Right cardiac atrium (tissue), 5 donors: Measurements from ENCODE around the gene AEN. TPM values are rescaled to one million over a fixed set of nuclear protein-coding genes. Genes with fewer than 3 reads are reported as not detected.

Source experiments
- ATAC-seq, 2 donors: fragments of 200-7000 bp; cut with Tn5 transposase; one replicate each; pipeline versions ENCODE4 v1.8.0 to v1.9.1; 2020; ENCODE audit warnings: moderate library complexity in 2 of 2, mild to moderate bottlenecking in 1 of 2
- DNase-seq, 3 donors: peaks; one replicate each; pipeline ENCODE4 v3.0.0-alpha.2; 2020
- H3K27ac ChIP-seq: one replicate; pipeline ENCODE4 v1.5.1; 2013; ENCODE audit warnings: mild to moderate bottlenecking, low read length, control low read depth, moderate library complexity
- H3K27me3 ChIP-seq: one replicate; pipeline ENCODE4 v1.6.1; 2013; ENCODE audit not compliant: control insufficient read depth, insufficient read depth
- H3K4me1 ChIP-seq: one replicate; pipeline ENCODE4 v1.6.1; 2013; ENCODE audit warnings: low read length; ENCODE audit not compliant: control insufficient read depth, insufficient read depth
- H3K4me3 ChIP-seq: one replicate; pipeline ENCODE4 v1.5.1; 2013; ENCODE audit warnings: low read length, control low read depth
- H3K9me3 ChIP-seq: one replicate; pipeline ENCODE4 v1.6.1; 2013; ENCODE audit warnings: low read length; ENCODE audit not compliant: control insufficient read depth
- WGBS: extraction: QIAGEN DNeasy Blood & Tissue Kit; methylation state at CpG from one replicate; pipeline ENCODE4 v1.1.7; 2013; 5-methylcytosine and 5-hydroxymethylcytosine counted together
- intact Hi-C, 4 donors: fragments of 100-400 bp; cut with DNase I; formaldehyde crosslinking; loops; one replicate each; pipeline versions ENCODE4 v1.11.0 to v1.14.0; 2022 to 2023
- polyA plus RNA-seq: library from polyadenylated mRNA; stranded (reverse); fragments of 200-250 nt; gene quantifications from one replicate; pipeline ENCODE4 v1.2.3, GENCODE V29; 2013
- total RNA-seq, 4 donors: library from RNA; stranded (reverse); fragmentation: NEBNext Ultra II Directional; extraction: Animal tissue kit (Norgen Biotek cat#: 25700); gene quantifications; one replicate each; pipeline ENCODE4 v1.2.1, GENCODE V29; 2021
- donor health status: healthy with polysubstance abuse.
- donor health status: DM: no; HTN: yes; CAD: no.
- donor health status: DM: no; HTN: no; CAD: no.
- donor health status: DM: no; HTN: yes; CAD: no; lungs with severe emphysema.
- donor health status: DM: yes; HTN: yes; CAD: no.

The AEN gene
- total and polyA plus RNA-seq, 5 donors: 4.0 to 9.5 (median 5.0) TPM

DNA sequence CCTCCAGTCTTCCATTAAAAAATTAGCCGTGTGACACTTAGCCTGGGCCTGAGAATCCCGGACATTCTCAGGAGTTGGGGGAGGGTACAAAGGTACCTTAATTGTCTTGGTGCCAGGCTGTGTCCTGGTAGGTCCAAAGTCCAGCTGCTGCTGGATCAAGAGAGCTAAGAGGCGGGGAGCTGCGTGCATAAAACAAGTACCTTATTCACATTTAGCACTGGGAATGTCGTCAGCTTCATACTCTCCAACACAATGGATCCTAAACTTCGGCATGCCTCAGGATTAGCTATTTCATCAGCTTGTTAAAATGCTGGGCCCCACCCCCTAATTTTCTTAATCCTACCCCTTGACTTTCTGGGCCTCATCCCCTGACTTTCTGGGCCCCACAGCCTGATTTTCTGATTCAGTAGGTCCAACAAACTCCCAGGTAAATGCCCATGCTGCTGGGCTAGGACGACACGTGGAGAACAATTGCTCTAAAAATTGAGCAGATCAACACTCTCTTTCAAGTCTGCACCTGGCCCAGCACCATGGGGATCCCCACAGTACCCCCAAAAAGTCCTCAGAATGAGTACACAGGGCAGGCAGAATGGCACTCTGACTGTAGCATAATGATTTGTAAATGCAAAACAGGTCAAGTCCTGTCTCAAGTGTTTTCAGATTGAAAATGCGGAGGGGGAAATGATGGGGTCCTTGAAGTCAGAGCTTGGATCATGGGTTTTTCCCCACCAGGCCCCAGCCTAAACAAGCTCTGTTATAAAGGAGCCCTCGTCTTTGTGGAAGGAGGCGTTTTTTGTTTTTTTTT, 5.6 kb upstream of the AEN start:
- Histone ChIP-seq H3K4me1 (no peaks in the 10 kb centered on the region), H3K4me3 (no peak overlapping the region), H3K9me3 (no peaks in the 10 kb centered on the region), H3K27ac (no peak overlapping the region), H3K27me3 (no peaks in the 10 kb centered on the region)
- intact Hi-C loops: loop anchor here in 2 of 4 donors (2.0 kb wide), 1 partner anchor 139 kb away; no protein-coding TSS in a partner anchor
- 71% methylated on average over 11 of the region's 11 CpGs for WGBS
- ATAC-seq (peak in 1 of 2 donors; percentile 45), DNase-seq (no peak)

DNA sequence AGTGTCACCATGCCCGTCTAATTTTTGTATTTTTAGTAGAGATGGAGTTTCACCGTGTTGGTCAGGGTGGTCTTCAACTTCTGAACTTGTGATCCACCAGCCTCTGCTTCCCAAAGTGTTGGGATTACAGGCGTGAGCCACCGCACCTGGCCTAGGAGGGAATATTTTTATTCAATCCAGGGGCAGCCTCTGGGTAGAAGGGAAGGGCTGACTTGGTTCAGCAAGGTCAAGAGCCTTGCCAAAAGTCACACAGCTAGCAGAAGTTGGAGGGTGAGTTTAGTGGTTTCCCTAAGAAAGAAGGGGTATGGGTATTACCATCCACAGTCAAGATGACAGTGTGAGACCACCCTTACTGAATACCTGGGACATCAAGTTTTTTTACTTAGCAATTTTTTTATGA, 4.9 kb upstream of the AEN start:
- 77% methylated on average over 4 of the region's 4 CpGs for WGBS
- no peaks in the 10 kb centered on the region for H3K9me3 ChIP-seq
- H3K4me3 ChIP-seq: no peak overlapping the region
- intact Hi-C loops: no loop called here
- DNase-seq (no peak), ATAC-seq (no peak)
- H3K4me1 ChIP-seq: no peaks in the 10 kb centered on the region
- no peaks in the 10 kb centered on the region for H3K27me3 ChIP-seq
- H3K27ac ChIP-seq: no peak overlapping the region

DNA sequence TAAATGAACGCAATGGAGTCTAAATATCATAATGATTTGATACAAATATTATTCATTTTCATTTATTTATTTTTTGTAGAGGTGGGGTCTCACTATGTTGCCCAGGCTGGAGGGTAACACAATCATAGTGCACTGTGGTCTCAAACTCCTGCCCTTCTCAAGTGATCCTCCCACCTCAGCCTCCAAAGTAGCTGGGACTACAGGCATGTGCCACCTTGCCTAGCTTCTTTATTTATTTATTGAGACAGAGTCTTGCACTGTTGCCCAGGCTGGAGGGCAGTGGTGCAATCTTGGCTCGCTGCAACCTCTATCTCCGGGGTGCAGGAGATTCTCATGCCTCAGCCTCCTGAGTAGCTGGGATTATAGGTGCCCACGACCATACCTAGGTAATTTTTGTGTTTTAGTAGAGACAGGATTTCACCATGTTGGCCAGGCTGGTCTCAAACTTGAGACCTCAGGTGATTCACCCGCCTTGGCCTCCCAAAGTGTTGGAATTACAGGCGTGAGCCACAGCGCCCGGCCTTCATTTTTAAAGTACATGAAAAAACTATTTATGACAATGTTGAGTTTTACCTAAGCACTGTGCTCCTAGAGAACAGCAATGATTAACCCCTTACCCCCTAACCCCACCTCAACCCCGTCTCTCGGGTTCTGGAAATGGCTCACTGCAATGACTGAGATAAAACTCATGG, 4.0 kb upstream of the AEN start:
- 89% methylated on average over 10 of the region's 10 CpGs for WGBS
- no peak overlapping the region for H3K27ac ChIP-seq
- no peak overlapping the region for H3K4me3 ChIP-seq
- no peaks in the 10 kb centered on the region for H3K4me1 ChIP-seq
- ATAC-seq (no peak), DNase-seq (no peak)
- intact Hi-C loops: no loop called here
- no peaks in the 10 kb centered on the region for H3K9me3 ChIP-seq
- no peaks in the 10 kb centered on the region for H3K27me3 ChIP-seq

DNA sequence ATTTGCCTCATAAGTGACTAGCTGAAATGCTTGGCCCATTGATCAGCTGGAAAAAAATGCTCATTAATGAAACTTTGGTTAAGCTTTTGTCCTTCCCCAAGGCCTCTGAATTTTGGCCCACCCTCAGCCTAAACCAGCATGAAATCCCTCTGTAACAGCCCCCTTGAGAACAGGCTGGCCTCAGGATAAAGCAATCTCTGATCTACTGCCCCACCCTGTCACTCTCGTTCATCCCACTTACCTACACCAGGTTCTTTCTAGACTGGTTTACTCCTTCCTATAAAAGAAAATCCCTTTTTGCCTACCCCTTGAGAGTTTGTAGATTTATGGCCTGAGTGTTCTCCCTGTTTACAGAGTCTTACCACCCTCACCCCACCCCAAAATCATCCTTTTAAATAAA, 3.4 kb upstream of the AEN start:
- Histone ChIP-seq H3K27me3 (no peaks in the 10 kb centered on the region), H3K4me1 (no peaks in the 10 kb centered on the region), H3K27ac (no peak overlapping the region), H3K4me3 (no peak overlapping the region), H3K9me3 (no peaks in the 10 kb centered on the region)
- ATAC-seq (no peak), DNase-seq (no peak)
- intact Hi-C loops: no loop called here
- WGBS: 59% methylated on average over 1 of the region's 1 CpG

DNA sequence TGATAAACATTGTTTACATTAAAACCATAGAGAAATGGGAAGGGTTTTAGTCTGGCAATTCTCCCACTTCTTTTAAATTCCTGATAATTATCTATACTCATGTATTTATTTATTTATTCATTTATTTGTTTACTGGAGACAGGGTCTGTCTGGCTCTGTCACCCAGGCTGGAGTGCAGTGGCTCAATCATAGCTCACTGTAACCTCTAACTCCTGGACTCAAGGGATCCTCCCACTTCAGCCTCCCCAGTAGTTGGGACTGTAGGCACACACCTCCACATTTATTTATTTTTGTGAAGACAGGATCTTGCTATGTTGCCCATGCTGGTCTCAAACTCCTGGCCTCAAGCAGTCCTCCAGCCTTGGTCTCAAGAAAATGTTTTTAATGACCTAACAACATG, 2.5 kb upstream of the AEN start:
- H3K9me3 ChIP-seq: no peaks in the 10 kb centered on the region
- intact Hi-C loops: no loop called here

DNA sequence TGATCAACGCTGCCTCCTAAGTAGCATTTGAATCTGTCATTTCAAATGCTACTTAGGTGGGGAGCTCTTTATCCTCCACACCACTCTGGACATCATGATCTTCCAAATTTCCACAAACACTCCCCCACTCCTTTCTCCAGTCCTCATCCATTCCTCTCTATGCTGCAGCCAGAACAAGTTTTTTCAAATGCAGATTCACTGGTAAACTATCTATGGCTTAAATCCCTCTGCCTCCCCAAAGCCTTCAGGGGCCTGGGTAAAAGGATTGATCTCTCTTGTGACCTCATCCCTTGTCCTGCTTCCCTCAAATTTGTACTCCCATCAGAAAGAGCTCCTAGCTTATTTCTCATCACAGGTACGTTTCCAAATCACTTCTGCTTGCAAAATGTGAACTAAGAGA, 1.3 kb upstream of the AEN start:
- 81% methylated on average over 2 of the region's 2 CpGs for WGBS
- Histone ChIP-seq H3K9me3 (no peaks in the 10 kb centered on the region), H3K27me3 (no peaks in the 10 kb centered on the region), H3K4me3 (no peak overlapping the region), H3K27ac (no peak overlapping the region), H3K4me1 (no peaks in the 10 kb centered on the region)
- no peak for ATAC-seq
- intact Hi-C loops: loop anchor here in 2 of 4 donors (5.0 to 10.0 kb wide), 2 partner anchors 147 to 215 kb away; no protein-coding TSS in a partner anchor
- DNase-seq: no peak

More for the DNA sequence above, 2.5 kb upstream of the AEN start:
- Histone ChIP-seq H3K4me1 (no peaks in the 10 kb centered on the region), H3K4me3 (no peak overlapping the region), H3K27ac (no peak overlapping the region), H3K27me3 (no peaks in the 10 kb centered on the region)
- ATAC-seq: no peak
- no peak for DNase-seq

DNA sequence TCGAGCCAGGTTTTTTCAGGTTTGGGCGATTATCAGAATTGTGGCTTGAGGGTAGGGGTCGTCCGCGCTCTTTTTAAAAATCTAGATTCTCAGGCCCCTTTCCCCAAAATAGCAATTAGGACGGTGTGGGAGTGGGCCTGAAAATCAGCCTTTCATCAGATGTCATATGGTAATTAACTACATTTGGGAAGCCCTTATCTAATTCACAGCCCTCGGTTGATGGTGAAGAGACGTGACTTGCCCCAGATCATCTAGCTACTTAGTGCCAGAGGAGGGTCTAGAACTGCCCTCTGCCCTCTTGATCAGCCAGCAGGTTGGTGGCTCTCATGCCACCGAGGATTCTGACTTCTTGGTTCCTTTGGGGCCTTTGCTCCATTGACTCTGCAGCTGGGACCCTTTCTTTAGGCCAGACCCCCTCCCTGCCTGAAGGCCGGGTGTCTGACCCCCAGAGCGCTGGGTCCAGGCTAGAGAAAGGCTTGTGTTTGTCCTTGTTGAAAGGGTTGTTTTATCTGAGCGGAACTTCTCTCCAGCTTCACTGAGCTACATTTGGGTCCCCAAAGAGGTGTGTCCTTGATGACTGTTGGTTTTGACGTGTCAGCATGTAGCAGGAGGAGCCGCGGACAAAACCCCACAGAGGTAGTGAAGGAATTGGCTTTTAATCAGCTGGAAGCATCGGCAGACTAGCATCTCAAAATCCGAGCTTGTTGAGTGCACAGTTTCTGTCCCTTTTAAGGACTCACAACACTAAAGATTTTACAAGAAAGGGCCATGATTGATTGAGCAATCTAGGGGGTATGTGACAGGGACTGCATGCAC, 857 bp downstream of the AEN start:
- peak in 1 of 2 donors; percentile 8 for ATAC-seq
- no peaks in the 10 kb centered on the region for H3K9me3 ChIP-seq
- peak overlapping the region; percentile 26 for H3K27ac ChIP-seq
- H3K4me1 ChIP-seq: no peaks in the 10 kb centered on the region
- H3K4me3 ChIP-seq: peak overlapping the region; percentile 56
- no peak for DNase-seq
- 20% methylated on average over 17 of the region's 17 CpGs for WGBS
- intact Hi-C loops: loop anchor here in 2 of 4 donors (5.0 to 10.0 kb wide), 2 partner anchors 150 to 213 kb away; no protein-coding TSS in a partner anchor
- no peaks in the 10 kb centered on the region for H3K27me3 ChIP-seq

DNA sequence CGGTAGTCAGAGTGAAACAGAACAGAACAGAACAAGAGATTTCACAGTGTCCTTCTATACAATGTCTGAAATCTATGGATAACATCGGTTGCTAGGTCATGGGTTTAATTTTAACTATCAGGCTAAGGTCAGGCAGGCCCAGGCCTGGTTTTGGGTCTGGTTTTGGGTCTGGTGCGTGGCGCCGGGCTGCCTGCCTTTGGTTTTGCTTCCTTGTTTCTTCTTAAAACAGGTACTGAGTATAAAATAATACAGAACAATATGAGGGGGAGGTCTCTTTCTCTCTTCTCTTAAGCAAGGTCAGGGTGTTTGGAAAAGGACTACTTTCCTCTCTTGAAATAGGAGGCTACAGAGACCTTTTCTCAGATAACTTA, 1.4 kb downstream of the AEN start:
- DNase-seq: no peak
- no peaks in the 10 kb centered on the region for H3K9me3 ChIP-seq
- no peak overlapping the region for H3K4me3 ChIP-seq
- intact Hi-C loops: loop anchor here in 2 of 4 donors (5.0 to 10.0 kb wide), 2 partner anchors 150 to 212 kb away; no protein-coding TSS in a partner anchor
- no peaks in the 10 kb centered on the region for H3K27me3 ChIP-seq
- ATAC-seq: no peak
- H3K27ac ChIP-seq: no peak overlapping the region
- H3K4me1 ChIP-seq: no peaks in the 10 kb centered on the region
- 67% methylated on average over 5 of the region's 5 CpGs for WGBS

DNA sequence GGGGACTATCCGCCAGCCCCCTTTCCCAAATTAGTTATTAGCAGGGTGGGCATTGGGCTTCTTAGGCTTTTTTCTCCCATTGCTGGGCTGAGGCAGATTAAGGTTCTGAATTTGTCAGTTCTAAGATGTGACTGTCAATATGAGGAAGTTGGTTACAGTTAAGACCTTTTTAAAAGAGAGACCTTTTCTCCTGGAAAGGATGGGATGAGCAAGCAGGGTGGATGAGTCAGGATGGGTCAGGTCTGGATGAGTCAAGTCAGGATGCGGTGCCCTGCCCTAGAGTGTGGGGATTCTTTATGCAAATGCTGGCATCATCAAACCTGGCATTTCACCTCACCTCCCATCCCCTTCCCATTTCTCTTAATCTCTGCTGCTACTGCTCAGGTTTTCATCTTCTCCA, 1.9 kb downstream of the AEN start:
- Histone ChIP-seq H3K27ac (no peak overlapping the region), H3K4me3 (no peak overlapping the region), H3K27me3 (no peaks in the 10 kb centered on the region), H3K9me3 (no peaks in the 10 kb centered on the region), H3K4me1 (no peaks in the 10 kb centered on the region)
- WGBS: 97% methylated on average over 2 of the region's 2 CpGs
- ATAC-seq (no peak), DNase-seq (no peak)
- intact Hi-C loops: loop anchor here in 2 of 4 donors (5.0 to 10.0 kb wide), 2 partner anchors 151 to 212 kb away; no protein-coding TSS in a partner anchor

DNA sequence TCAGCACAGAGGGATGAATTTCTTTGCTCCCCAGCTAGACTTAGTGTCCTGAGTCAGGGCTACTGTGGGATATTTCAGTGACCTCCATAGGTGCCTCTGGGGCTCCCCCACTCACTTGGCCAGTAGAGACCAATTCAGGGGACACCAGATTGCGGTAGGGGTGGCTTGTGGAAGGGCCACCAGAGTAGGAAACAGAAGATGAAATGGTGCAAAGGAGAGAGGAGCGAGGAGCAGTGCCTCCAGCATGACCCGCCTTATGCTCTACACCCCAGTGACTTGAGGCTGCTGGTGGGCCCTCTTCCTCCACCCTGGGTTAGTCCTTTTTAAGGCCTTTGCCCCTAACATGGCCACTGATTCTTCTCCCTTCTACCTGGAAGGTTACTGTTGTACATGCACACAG, 2.5 kb downstream of the AEN start:
- 97% methylated on average over 3 of the region's 3 CpGs for WGBS
- H3K4me1 ChIP-seq: no peaks in the 10 kb centered on the region
- no peaks in the 10 kb centered on the region for H3K9me3 ChIP-seq
- intact Hi-C loops: loop anchor here in 2 of 4 donors (5.0 to 10.0 kb wide), 2 partner anchors 151 to 211 kb away; no protein-coding TSS in a partner anchor
- no peak for DNase-seq
- no peak overlapping the region for H3K27ac ChIP-seq
- no peak overlapping the region for H3K4me3 ChIP-seq
- ATAC-seq: no peak
- H3K27me3 ChIP-seq: no peaks in the 10 kb centered on the region
